Stimulated activated CD4-positive, alpha-beta T cell treated with anti-CD3 and anti-CD28 coated beads, Interleukin-1b, Interleukin-23, amount 100 ng/mL, for 1 hour (primary cell): Measurements from ENCODE around the gene CD300E.
"Not testable (repeated sequence)": the region's sequence is repeated elsewhere in the genome, so short reads cannot be mapped to it uniquely, and the experiment has no call there.

Source experiments
- DNase-seq, 2 donors: peaks; one replicate each; pipeline ENCODE4 v3.0.0-alpha.2; 2020; ENCODE audit warnings: low read depth in 2 of 2

The CD300E gene, protein sequence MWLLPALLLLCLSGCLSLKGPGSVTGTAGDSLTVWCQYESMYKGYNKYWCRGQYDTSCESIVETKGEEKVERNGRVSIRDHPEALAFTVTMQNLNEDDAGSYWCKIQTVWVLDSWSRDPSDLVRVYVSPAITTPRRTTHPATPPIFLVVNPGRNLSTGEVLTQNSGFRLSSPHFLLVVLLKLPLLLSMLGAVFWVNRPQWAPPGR

GRCh38 chr17:74623693-74624093, at the start of gene CD300E:
Gene CD300E, minus strand, starts transcription at chr17:74623738. Its CDS starts 117 bp downstream, at chr17:74623621.
- no peak for DNase-seq

DNA sequence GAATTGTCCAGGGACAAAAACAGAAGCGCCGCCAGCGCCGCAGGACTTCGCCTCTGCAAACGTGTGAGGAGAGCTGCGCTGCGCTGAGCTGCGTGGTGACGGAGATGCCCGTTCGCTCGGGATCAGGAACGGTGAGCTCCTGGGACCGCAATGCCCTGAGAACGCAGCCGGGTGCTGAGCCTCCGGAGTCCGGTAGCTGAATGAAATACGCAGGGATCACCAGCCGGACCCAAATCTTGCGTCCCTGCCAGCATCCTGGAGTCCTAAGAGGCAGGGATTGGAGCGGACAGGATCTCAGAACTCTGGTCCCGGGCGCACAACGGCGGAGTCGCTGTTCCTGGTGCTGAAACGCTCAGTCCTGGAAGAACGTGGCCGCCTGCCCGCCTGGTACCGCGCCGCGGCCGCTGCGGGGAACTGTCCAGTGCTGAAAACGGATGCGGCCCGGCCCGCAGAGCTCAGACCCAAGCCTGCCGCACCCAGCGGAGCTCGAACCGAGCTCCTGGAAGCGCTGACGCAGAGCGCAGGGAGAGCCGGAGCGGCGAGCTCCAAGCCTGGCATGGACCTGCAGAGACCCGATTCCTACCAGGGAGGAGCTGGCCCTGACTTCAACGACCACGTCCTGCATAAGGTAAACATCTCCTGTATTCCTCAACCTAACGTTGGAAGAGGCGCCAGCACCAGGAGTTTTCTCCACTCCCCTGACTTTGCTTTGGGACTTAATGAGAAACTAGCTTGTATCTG, 47.7 kb upstream of the CD300E start:
- peak; percentile 32 to 43 for DNase-seq

- DNase-seq = no peak
Measured at GRCh38 chr17:74670329-74670728, 46.8 kb upstream of the CD300E start.

DNA sequence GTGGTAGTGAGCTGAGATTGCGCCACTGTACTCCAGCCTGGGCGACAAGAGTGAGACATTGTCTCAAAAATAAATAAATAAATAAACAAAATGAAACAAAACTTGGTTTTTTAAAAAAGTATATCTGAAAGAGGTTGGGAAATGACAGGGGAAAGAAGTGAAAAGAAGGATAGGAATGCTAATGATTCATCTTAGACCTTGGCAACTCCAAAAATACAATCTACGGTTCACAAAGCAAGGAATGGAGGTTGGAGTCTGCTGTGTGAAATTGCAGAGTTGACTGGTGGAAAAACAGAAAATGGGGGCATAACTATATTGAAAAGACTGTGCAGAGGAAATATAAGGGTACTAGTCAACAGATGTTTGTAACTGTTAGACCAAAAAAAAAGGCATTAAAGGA, 40.0 kb upstream of the CD300E start:
- no peak for DNase-seq

DNA sequence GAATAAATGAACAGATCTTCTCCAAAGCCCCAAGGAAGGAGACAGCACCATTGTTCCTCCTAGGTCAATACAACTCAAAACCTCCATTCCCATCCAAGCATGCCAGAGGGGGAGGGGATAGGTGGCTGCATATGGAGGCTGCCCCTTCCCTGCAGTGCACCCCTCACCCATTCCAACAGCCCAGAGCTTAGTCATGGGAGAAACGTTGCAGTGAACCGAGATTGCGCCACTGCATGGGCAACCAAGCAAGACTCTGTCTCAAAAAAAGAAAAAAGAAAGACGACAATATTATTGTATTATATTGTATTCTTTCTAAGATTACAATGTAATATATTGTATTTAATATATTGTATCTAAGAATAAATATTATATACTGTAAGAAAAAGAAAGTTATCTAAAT, 36.4 kb upstream of the CD300E start:
- no peak for DNase-seq

- no peak for DNase-seq
Measured at GRCh38 chr17:74658620-74659019, 35.1 kb upstream of the CD300E start.

GRCh38 chr17:74654742-74655141, 31.2 kb upstream of the CD300E start:
- no peak for DNase-seq

GRCh38 chr17:74652020-74652419, 28.5 kb upstream of the CD300E start:
- no peak for DNase-seq

- no peak for DNase-seq
Measured at GRCh38 chr17:74649909-74650308, 26.4 kb upstream of the CD300E start.

GRCh38 chr17:74647871-74648672, 24.5 kb upstream of the CD300E start:
- DNase-seq = no peak

DNA sequence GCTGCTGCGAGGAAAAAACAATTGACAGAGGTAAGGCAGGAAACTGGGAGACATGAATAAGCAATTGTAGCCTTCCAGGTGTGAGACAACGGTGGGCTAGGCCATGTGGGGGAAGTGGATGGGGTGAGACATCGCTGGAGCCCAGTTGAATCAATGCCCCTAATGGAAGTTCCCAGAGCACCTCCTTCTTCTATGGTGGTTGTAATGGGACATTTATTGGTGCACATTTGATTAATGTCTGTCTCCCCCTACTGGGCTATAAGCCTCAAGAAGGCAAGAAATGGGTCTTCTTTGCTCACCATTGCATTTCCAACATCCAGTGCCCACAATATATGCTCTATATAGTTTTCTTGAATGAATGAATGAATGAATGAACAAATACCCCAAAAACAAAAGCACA, 22.7 kb upstream of the CD300E start:
- DNase-seq = no peak

DNA sequence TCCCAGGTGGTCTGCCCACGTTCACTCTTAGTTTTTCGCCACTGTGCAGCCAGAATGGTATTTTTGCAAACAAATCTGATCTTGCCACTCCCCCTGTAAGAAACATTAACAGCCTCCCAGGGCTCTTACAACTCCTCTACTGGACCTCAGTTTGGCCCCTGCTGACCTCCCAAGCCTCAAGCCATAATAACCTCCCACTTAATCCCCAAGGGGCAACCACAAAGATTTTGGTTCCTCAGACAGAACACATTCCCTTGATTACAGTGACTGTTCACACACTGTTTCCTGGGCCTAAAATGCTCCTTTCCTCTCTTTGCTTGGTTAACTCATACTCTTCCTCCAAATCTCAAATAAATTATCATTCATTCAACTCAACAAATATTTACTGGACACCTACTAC, 21.5 kb upstream of the CD300E start:
- DNase-seq = no peak

DNA sequence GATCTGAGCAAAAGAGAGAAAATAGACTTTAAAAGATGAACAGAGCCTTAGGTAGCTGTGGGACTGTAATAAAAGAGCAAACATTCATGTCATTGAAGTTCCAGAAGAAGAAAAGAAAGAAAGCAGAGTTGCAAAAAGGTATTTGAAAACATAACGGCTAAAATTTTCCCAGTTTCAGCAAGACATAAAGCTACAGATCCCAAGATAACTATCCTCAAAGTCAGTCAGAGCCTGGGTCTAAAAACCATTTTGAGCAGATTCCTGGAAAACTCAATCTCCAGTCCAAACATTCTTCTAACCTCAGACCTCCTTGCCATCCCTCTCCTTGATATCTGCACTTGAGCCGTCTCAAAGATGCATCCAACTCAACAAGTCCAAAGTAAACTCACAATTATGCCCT, 20.9 kb upstream of the CD300E start:
- no peak for DNase-seq

- no peak for DNase-seq
Measured at GRCh38 chr17:74643826-74644225, 20.3 kb upstream of the CD300E start.

- DNase-seq = no peak
Measured at GRCh38 chr17:74642995-74643394, 19.5 kb upstream of the CD300E start.

GRCh38 chr17:74642556-74642955, 19.0 kb upstream of the CD300E start:
- DNase-seq = no peak

- no peak for DNase-seq
Measured at GRCh38 chr17:74641958-74642298, 18.4 kb upstream of the CD300E start.

DNA sequence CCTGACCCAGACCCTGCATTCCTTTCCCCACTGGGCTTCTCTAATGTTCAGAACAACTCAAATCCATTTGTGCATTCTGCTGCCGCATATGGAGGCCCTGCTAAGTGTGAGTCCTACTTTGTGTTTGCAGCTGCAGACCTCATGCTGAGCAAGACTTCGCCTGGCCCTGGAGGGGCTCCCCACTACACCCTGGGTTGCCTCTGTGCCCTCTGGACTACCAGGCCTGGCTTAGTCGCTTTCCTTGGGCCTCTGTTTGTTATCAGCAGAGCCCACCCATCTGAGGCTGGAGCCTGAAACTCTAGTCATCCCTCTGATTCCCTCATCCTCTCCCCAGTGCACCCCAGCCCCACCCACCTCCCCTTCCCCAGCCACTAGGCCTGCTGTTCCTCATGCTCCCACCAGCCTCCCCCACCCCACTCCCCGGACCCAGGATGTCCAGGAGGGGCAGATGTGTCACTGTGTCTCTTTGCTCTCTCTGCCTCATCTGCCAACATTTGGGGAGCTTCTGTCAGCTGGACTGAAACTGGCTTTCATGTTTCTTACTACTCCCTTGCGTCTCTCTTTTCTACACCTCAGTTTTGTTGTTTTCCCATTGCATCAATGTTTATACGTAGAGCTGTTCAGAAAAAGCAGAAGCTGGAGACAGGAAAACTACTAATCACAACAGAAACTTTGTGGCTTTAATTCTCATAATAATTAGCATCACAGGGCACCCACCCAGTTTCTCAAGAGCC, 17.9 kb upstream of the CD300E start:
- DNase-seq = no peak

- no peak for DNase-seq
Measured at GRCh38 chr17:74639704-74640151, 16.2 kb upstream of the CD300E start.

GRCh38 chr17:74637926-74638325, 14.4 kb upstream of the CD300E start:
- DNase-seq = no peak

DNA sequence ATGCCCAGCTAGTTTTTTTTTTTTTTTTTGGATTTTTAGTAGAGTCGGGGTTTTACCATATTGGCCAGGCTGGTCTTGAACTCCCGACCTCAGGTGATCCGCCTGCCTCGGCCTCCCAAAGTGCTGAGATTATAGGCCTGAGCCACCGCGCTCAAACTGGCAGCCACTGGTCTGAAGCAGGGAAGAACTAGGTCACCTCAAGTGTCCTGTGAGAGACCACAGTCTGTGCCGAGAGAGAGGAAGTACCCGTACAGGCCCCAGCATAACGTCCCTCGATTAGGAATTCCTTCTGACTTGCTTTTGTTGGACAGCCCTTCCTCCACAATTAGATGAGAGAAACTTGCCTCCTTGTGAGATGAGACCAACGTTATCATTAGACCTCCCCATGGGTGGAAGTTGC, 13.7 kb upstream of the CD300E start:
- no peak for DNase-seq

GRCh38 chr17:74636541-74637085, 13.1 kb upstream of the CD300E start:
- not testable (repeated sequence) for DNase-seq
